Panc1 (cell line): ENCODE data around the gene TMEM63C. TPM values are rescaled to one million over a fixed set of nuclear protein-coding genes. Genes with fewer than 3 reads are reported as not detected.

Source experiments
- ATAC-seq: fragments of 200-7000 bp; cut with Tn5 transposase; 2 replicates; pipeline ENCODE4 v1.9.1; 2020; ENCODE audit warnings: mild to moderate bottlenecking, moderate library complexity
- BruUV-seq: library from RNA; stranded (reverse); fragments of 400-500 nt; replicated peaks from 2 replicates; lab custom pipeline; 2021; lab: Mats Ljungman, UMichigan
- CTCF ChIA-PET: fragments of 300-600 bp; sonication (Branson Sonifier 250); formaldehyde crosslinking; loops from one replicate; lab custom pipeline; 2022; ENCODE audit warnings: antibody characterized with exemption; lab: Charles Lee
- POLR2A ChIA-PET: fragments of 300-600 bp; sonication (Branson Sonifier 250); formaldehyde crosslinking; loops from one replicate; lab custom pipeline; 2022; ENCODE audit warnings: antibody characterized with exemption; lab: Charles Lee
- DNase-seq: peaks from one replicate; pipeline ENCODE4 v3.0.0-alpha.2; 2010; ENCODE audit warnings: low read depth, low spot score
- H3K27ac ChIP-seq: 2 replicates; pipeline ENCODE4 v1.5.1; 2011; ENCODE audit warnings: mild to moderate bottlenecking, low read length, inconsistent platforms
- H3K27me3 ChIP-seq: fragments of 200-500 bp; sonication (Bioruptor generic); 2 replicates; pipeline ENCODE4 v1.6.0; 2014; ENCODE audit warnings: low read length, inconsistent platforms; ENCODE audit not compliant: control insufficient read depth, insufficient read depth
- H3K36me3 ChIP-seq: fragments of 200-500 bp; sonication (Bioruptor generic); 2 replicates; pipeline ENCODE4 v1.5.1; 2014; ENCODE audit warnings: inconsistent platforms, mild to moderate bottlenecking, low read length, moderate library complexity; ENCODE audit not compliant: control insufficient read depth, insufficient read depth
- H3K4me1 ChIP-seq: 2 replicates; pipeline ENCODE4 v1.5.1; 2011; ENCODE audit warnings: inconsistent platforms, mild to moderate bottlenecking, low read length, moderate library complexity; ENCODE audit not compliant: control insufficient read depth, insufficient read depth
- H3K4me3 ChIP-seq, 2 experiments: 2 replicates each; pipeline ENCODE4 v1.5.1; 2011 to 2012; ENCODE audit warnings: low read depth in 2 of 2, low read length in 2 of 2, mild to moderate bottlenecking in 2 of 2, inconsistent platforms in 1 of 2, moderate library complexity in 1 of 2
- H3K9me3 ChIP-seq: fragments of 200-500 bp; sonication (Bioruptor generic); 2 replicates; pipeline ENCODE4 v1.5.1; 2014; ENCODE audit warnings: low read depth, mild to moderate bottlenecking, inconsistent platforms, low read length, moderate library complexity; ENCODE audit not compliant: control insufficient read depth, insufficient read depth
- CTCF ChIP-seq: fragments of 450-650 bp; IDR thresholded peaks from 2 replicates; pipeline ENCODE4 v1.5.1; 2017; ENCODE audit warnings: mild to moderate bottlenecking
- POLR2AphosphoS5 ChIP-seq: IDR thresholded peaks from 2 replicates; pipeline ENCODE4 v1.6.1; 2012; ENCODE audit warnings: mild to moderate bottlenecking, low read depth, low read length, moderate library complexity
- REST ChIP-seq, 2 experiments: IDR thresholded peaks; 2 replicates each; pipeline ENCODE4 v1.6.1; 2011 to 2012; ENCODE audit warnings: low read depth in 2 of 2, control low read depth in 1 of 2, low read length in 1 of 2, mild to moderate bottlenecking in 1 of 2, moderate library complexity in 1 of 2; ENCODE audit not compliant: insufficient read depth in 1 of 2
- SIN3A ChIP-seq: IDR thresholded peaks from 2 replicates; pipeline ENCODE4 v1.6.1; 2012; ENCODE audit warnings: low read depth, mild to moderate bottlenecking, low read length, moderate library complexity, borderline replicate concordance; ENCODE audit not compliant: insufficient read depth
- TCF7L2 ChIP-seq: IDR thresholded peaks from 2 replicates; pipeline ENCODE4 v1.6.1; 2011; ENCODE audit warnings: mild to moderate bottlenecking, low read depth, low read length, inconsistent platforms
- in situ Hi-C: cut with HindIII; loops from 2 replicates; pipeline ENCODE4 v1.10.0; 2016; ENCODE audit warnings: low sequenced_read_pairs, low pct_unique_long_range_greater_than_20kb
- intact Hi-C: fragments of 100-400 bp; cut with micrococcal nuclease; formaldehyde crosslinking; loops from one replicate; pipeline ENCODE4 v1.10.0; 2022; ENCODE audit not compliant: unreplicated experiment
- total RNA-seq: library from RNA; stranded (reverse); gene quantifications from one replicate; pipeline ENCODE4 v1.2.1, GENCODE V29; 2021; ENCODE audit not compliant: unreplicated experiment

The TMEM63C gene
- total RNA-seq, 1 experiment from 2014 or later: 2.4 TPM

- no TSS peak for BruUV-seq
- intact Hi-C loops: no loop called here
- no peaks in the 10 kb centered on the region for H3K4me1 ChIP-seq
- TF ChIP-seq REST (IDR thresholded peaks at IDR 0.05; ENCODE audit: insufficient read depth in 1 of 2, low read depth in 2 of 2, low read length in 1 of 2): no peak
- TF ChIP-seq SIN3A: no peak
- TF ChIP-seq TCF7L2: no peak
- TF ChIP-seq POLR2AphosphoS5: no peak
- TF ChIP-seq CTCF: no peak
- ChIA-PET CTCF (no interaction called here), POLR2A (no interaction called here)
- H3K9me3 ChIP-seq: no peaks in the 10 kb centered on the region
- no peaks in the 10 kb centered on the region for H3K27me3 ChIP-seq
- DNase-seq (no peak), ATAC-seq (no peak)
- in situ Hi-C loops: no loop called here
- no peak overlapping the region for H3K4me3 ChIP-seq
- H3K27ac ChIP-seq: no peak overlapping the region
- H3K36me3 ChIP-seq: no peaks in the 10 kb centered on the region
These were observed 94.0 kb downstream of the TMEM63C start for GRCh38 chr14:77275601-77276017.

- ChIA-PET POLR2A (no interaction called here), CTCF (no interaction called here)
- ATAC-seq (no peak), DNase-seq (no peak)
- in situ Hi-C loops (no loop called here), intact Hi-C loops (no loop called here)
- H3K27me3 ChIP-seq: no peaks in the 10 kb centered on the region
- H3K4me1 ChIP-seq: no peaks in the 10 kb centered on the region
- H3K4me3 ChIP-seq: no peak overlapping the region
- no peak overlapping the region for H3K27ac ChIP-seq
- BruUV-seq: no TSS peak
- H3K36me3 ChIP-seq: no peaks in the 10 kb centered on the region
- TF ChIP-seq TCF7L2 (no peak), POLR2AphosphoS5 (no peak), CTCF (no peak), REST (IDR thresholded peaks at IDR 0.05; ENCODE audit: insufficient read depth in 1 of 2, low read depth in 2 of 2, low read length in 1 of 2) (no peak), SIN3A (no peak)
- H3K9me3 ChIP-seq: no peaks in the 10 kb centered on the region
These were observed 94.8 kb downstream of the TMEM63C start for GRCh38 chr14:77276295-77276935.
